SK-N-SH (cell line): ENCODE data around the gene KRT28.
A peak's percentile ranks its signal among the peaks of the same experiment; 100 is the strongest.

Experiments
- CTCF ChIP-seq: fragments of 200-600 bp; sonication (generic); IDR thresholded peaks from 2 replicates; pipeline ENCODE4 v1.6.1; 2017; ENCODE audit warnings: antibody characterized with exemption, mild to moderate bottlenecking, moderate library complexity
- POLR2AphosphoS5 ChIP-seq: IDR thresholded peaks from 2 replicates; pipeline ENCODE4 v1.6.1; 2012; ENCODE audit warnings: low read depth, low read length
- RAD21 ChIP-seq: IDR thresholded peaks from 2 replicates; pipeline ENCODE4 v1.6.1; 2012; ENCODE audit warnings: mild to moderate bottlenecking, low read length
- REST ChIP-seq: IDR thresholded peaks from 2 replicates; pipeline ENCODE4 v1.6.1; 2012; ENCODE audit warnings: mild to moderate bottlenecking, low read depth, low read length, moderate library complexity
- RFX5 ChIP-seq: IDR thresholded peaks from 2 replicates; pipeline ENCODE4 v1.6.1; 2012; ENCODE audit warnings: mild to moderate bottlenecking, improper control_type of control experiment, low read length
- TAF1 ChIP-seq: IDR thresholded peaks from 2 replicates; pipeline ENCODE4 v1.6.1; 2012; ENCODE audit warnings: low read depth, mild to moderate bottlenecking, low read length, moderate library complexity, borderline replicate concordance
- ZBTB33 ChIP-seq: IDR thresholded peaks from 2 replicates; pipeline ENCODE4 v1.4.0; 2012; ENCODE audit warnings: low read depth, borderline replicate concordance

- TF ChIP-seq ZBTB33 (no peak), RAD21 (no peak), REST (no peak), RFX5 (no peak), CTCF (no peak), POLR2AphosphoS5 (0 out of 2 replicates have a peak, but pooled peaks have one; percentile 31), TAF1 (peak; percentile 33; the same call in 1 of the 2 replicates)
These were observed 19.2 kb upstream of the KRT28 start for GRCh38 chr17:40818733-40819527.
